SK-N-SH treated with all-trans-retinoic acid at 6 μM for 48 hours (cell line): Measurements from ENCODE around the gene TTPAL.

Experiments used
- ARNTL ChIP-seq: fragments of 450-650 bp; formaldehyde crosslinking; IDR thresholded peaks from 2 replicates; pipeline ENCODE4 v1.5.0; 2020; ENCODE audit warnings: low read depth, mild to moderate bottlenecking, moderate library complexity, borderline replicate concordance
- BACH2 ChIP-seq: fragments of 250-450 bp; sonication (Bioruptor Pico); IDR thresholded peaks from 2 replicates; pipeline ENCODE4 v1.9.0; 2021; ENCODE audit warnings: mild to moderate bottlenecking, borderline replicate concordance
- CSDC2 ChIP-seq: fragments of 250-450 bp; sonication (Bioruptor Pico); IDR thresholded peaks from 2 replicates; pipeline ENCODE4 v1.5.0; 2020; ENCODE audit warnings: mild to moderate bottlenecking, moderate library complexity
- ISL1 ChIP-seq: fragments of 250-450 bp; sonication (Bioruptor Pico); IDR thresholded peaks from 2 replicates; pipeline ENCODE4 v2.1.2; 2022; ENCODE audit warnings: mild to moderate bottlenecking, moderate library complexity
- OSR1 ChIP-seq: fragments of 250-450 bp; sonication (Bioruptor Pico); IDR thresholded peaks from 2 replicates; pipeline ENCODE4 v1.8.0; 2022; ENCODE audit warnings: moderate library complexity, mild to moderate bottlenecking, inconsistent platforms
- POU6F1 ChIP-seq: fragments of 250-450 bp; sonication (Bioruptor Pico); IDR thresholded peaks from 2 replicates; pipeline ENCODE4 v1.8.0; 2021; ENCODE audit warnings: low read depth, mild to moderate bottlenecking, moderate library complexity, borderline replicate concordance
- RARB ChIP-seq: fragments of 250-450 bp; sonication (Bioruptor Pico); IDR thresholded peaks from 2 replicates; pipeline ENCODE4 v1.8.0; 2021; ENCODE audit warnings: mild to moderate bottlenecking, moderate library complexity
- TOX ChIP-seq: fragments of 250-450 bp; sonication (Bioruptor Pico); IDR thresholded peaks from 2 replicates; pipeline ENCODE4 v1.8.0; 2021; ENCODE audit warnings: mild to moderate bottlenecking, moderate library complexity, borderline replicate concordance
- ZFP3 ChIP-seq: fragments of 250-450 bp; sonication (Bioruptor Pico); IDR thresholded peaks from 2 replicates; pipeline ENCODE4 v1.5.0; 2020; ENCODE audit warnings: mild to moderate bottlenecking, moderate library complexity
- ZFP30 ChIP-seq: fragments of 450-650 bp; formaldehyde crosslinking; IDR thresholded peaks from 2 replicates; pipeline ENCODE4 v1.5.0; 2022; ENCODE audit warnings: mild to moderate bottlenecking, moderate library complexity
- TF ChIP-seq, protein P1 (sequence below): fragments of 250-450 bp; sonication (Bioruptor Pico); IDR thresholded peaks from 2 replicates; pipeline ENCODE4 v1.8.0; 2020; ENCODE audit warnings: mild to moderate bottlenecking, moderate library complexity, borderline replicate concordance

DNA sequence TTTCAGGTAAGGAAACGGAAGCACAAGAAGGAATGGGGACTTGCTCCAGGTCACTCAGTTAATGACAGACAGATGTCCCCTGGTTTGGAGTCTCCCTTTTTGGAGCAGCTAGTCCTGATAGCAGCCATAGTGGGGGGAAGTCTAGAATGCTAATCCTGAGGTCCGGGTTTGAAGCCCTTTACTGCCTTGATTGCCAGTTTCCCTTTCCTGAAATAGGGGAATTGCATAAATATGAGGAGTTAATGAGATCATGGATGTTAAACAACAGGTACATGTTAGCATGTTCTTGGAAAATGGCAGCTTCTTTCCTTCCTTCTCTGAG is 341 bp upstream of the TTPAL start:
- TF ChIP-seq TOX (no peak), ARNTL (no peak), ZFP30 (CRISPR knock-in tag) (no peak), RARB (CRISPR knock-in tag) (no peak), ISL1 (CRISPR knock-in tag) (no peak), ZFP3 (CRISPR knock-in tag) (no peak), OSR1 (CRISPR knock-in tag) (no peak), POU6F1 (no peak), CSDC2 (CRISPR knock-in tag) (no peak), BACH2 (CRISPR knock-in tag) (no peak)
- TF ChIP-seq, protein P1, sequence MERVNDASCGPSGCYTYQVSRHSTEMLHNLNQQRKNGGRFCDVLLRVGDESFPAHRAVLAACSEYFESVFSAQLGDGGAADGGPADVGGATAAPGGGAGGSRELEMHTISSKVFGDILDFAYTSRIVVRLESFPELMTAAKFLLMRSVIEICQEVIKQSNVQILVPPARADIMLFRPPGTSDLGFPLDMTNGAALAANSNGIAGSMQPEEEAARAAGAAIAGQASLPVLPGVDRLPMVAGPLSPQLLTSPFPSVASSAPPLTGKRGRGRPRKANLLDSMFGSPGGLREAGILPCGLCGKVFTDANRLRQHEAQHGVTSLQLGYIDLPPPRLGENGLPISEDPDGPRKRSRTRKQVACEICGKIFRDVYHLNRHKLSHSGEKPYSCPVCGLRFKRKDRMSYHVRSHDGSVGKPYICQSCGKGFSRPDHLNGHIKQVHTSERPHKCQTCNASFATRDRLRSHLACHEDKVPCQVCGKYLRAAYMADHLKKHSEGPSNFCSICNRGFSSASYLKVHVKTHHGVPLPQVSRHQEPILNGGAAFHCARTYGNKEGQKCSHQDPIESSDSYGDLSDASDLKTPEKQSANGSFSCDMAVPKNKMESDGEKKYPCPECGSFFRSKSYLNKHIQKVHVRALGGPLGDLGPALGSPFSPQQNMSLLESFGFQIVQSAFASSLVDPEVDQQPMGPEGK (CRISPR knock-in tag) = no peak
